ENCODE measurements around the gene TINAGL1. TPM values are rescaled to one million over a fixed set of nuclear protein-coding genes. Genes with fewer than 3 reads are reported as not detected.

TINAGL1 gene
- total and polyA plus RNA-seq, 2 of the 13 experiments (the other 11 are each of a cell fraction or from before 2014, with no cell fraction given): 24.7 to 76.8 TPM

- TF ChIP-seq ZNF367 (CRISPR knock-in tag; IDR thresholded peaks at IDR 0.05; ENCODE audit: borderline replicate concordance) (no peak), GABPA (IDR thresholded peaks at IDR 0.05; ENCODE audit: low read depth, low read length) (no peak), GABPA (CRISPR knock-in tag; IDR thresholded peaks at IDR 0.05; ENCODE audit: low read depth) (no peak), PAWR (CRISPR knock-in tag; IDR thresholded peaks at IDR 0.05; ENCODE audit: borderline replicate concordance) (no peak), TERF1 (CRISPR knock-in tag; IDR thresholded peaks at IDR 0.05) (no peak), ZBTB33 (CRISPR knock-in tag; IDR thresholded peaks at IDR 0.05) (no peak)
Observed at GRCh38 chr1:31600641-31601040, 24.3 kb downstream of the TINAGL1 start (continued).

- H3K27ac ChIP-seq (ENCODE audit: extremely low read length, insufficient read depth, low read length): no peak overlapping the region
- POLR2A ChIA-PET: no interaction called here
- CTCF ChIA-PET (ENCODE audit: low intra/inter-chr PET ratio, low total read pairs): no interaction called here
- FAIRE-seq: no peak
- TF ChIP-seq ZNF589 (CRISPR knock-in tag; conservative IDR thresholded peaks at IDR 0.05): no peak
- no peak for TF ChIP-seq ADNP (CRISPR knock-in tag; IDR thresholded peaks at IDR 0.05)
- DNase-seq (ENCODE audit: low spot score): no peak
- no peak overlapping the region for H2AFZ ChIP-seq (ENCODE audit: low read length)
- no peak overlapping the region for H3K4me3 ChIP-seq (replicated peaks in 1 of 3; ENCODE audit: insufficient read depth in 1 of 3, low read depth in 2 of 3, low read length in 3 of 3)
- no peaks in the 10 kb centered on the region for H4K20me1 ChIP-seq (ENCODE audit: insufficient read depth, low read length)
- H3K27me3 ChIP-seq (ENCODE audit: control insufficient read depth in 1 of 2, insufficient read depth in 2 of 2, low read length in 2 of 2): peaks cover 0 to 12% of the 10 kb centered on the region in 2 experiments; a peak in 2 of 5 replicates
- H3K79me2 ChIP-seq (ENCODE audit: insufficient read depth, low read length): no peaks in the 10 kb centered on the region
- no TSS peak for BruUV-seq (replicated peaks)
- no peaks in the 10 kb centered on the region for H3K36me3 ChIP-seq (replicated peaks in 1 of 2; ENCODE audit: control insufficient read depth in 1 of 2, insufficient read depth in 2 of 2, low read length in 2 of 2)
- intact Hi-C loops (cut with micrococcal nuclease; ENCODE audit: unreplicated experiment): no loop called here
- H3K4me1 ChIP-seq (ENCODE audit: insufficient read depth, low read length): no peaks in the 10 kb centered on the region
- 0% methylated on average over 2 of the region's 2 CpGs for WGBS (ENCODE audit: low lambda C conversion rate)
- H3K9me3 ChIP-seq (ENCODE audit: low read length): no peaks in the 10 kb centered on the region
- no peak for ATAC-seq
- H3K9ac ChIP-seq (ENCODE audit: insufficient read depth, low read depth, low read length): no peak overlapping the region
- H3K4me2 ChIP-seq (ENCODE audit: low read depth, low read length): no peak overlapping the region
- in situ Hi-C loops (cut with HindIII; ENCODE audit: extremely low pct_ligation_motif_present, low pct_unique_long_range_greater_than_20kb): no loop called here
Observed at GRCh38 chr1:31602081-31602480, 25.8 kb downstream of the TINAGL1 start.

All from HepG2 (cell line).